Gastrocnemius medialis (tissue), 4 donors: Measurements from ENCODE around the gene ZNF33B. TPM values are rescaled to one million over a fixed set of nuclear protein-coding genes. Genes with fewer than 3 reads are reported as not detected.

Experiments
- ATAC-seq, 2 donors: fragments of 150-250 bp; one replicate each; pipeline ENCODE4 v1.9.1; 2016
- DNase-seq, 2 donors: peaks; one replicate each; pipeline ENCODE4 v3.0.0-alpha.2; 2019
- H3K27ac ChIP-seq, 4 donors: fragments of 200-600 bp; sonication (generic); 1 replicate in 1 of 4; 2 replicates in 3 of 4; pipeline ENCODE4 v1.5.1; 2016 to 2018; ENCODE audit warnings: mild to moderate bottlenecking in 2 of 4, moderate library complexity in 1 of 4
- H3K27me3 ChIP-seq, 3 donors: fragments of 200-600 bp; sonication (generic) in 2 of 3; 1 replicate in 1 of 3; 2 replicates in 2 of 3; pipeline versions ENCODE4 v1.5.1 to v1.6.0; 2016 to 2019; ENCODE audit warnings: mild to moderate bottlenecking in 1 of 3, moderate library complexity in 1 of 3
- H3K36me3 ChIP-seq, 2 donors: fragments of 200-600 bp; sonication (generic) in 1 of 2; one replicate each; pipeline ENCODE4 v1.5.1; 2017 to 2018
- H3K4me1 ChIP-seq, 2 donors: fragments of 200-600 bp; sonication (generic) in 1 of 2; one replicate each; pipeline ENCODE4 v1.5.1; 2016 to 2017; ENCODE audit warnings: mild to moderate bottlenecking in 2 of 2
- H3K4me3 ChIP-seq, 4 donors: fragments of 200-600 bp; sonication (generic) in 3 of 4; 1 replicate in 1 of 4; 2 replicates in 3 of 4; pipeline ENCODE4 v1.5.1; 2016 to 2019; ENCODE audit warnings: mild to moderate bottlenecking in 2 of 4
- H3K9me3 ChIP-seq, 3 donors: fragments of 200-600 bp; sonication (generic) in 2 of 3; 1 replicate in 1 of 3; 2 replicates in 2 of 3; pipeline ENCODE4 v1.5.1; 2016 to 2019
- POLR2A ChIP-seq, 2 donors: fragments of 450-650 bp; IDR thresholded peaks; one replicate each; pipeline ENCODE4 v1.6.1; 2017; ENCODE audit warnings: antibody characterized with exemption in 2 of 2, mild to moderate bottlenecking in 2 of 2, moderate library complexity in 2 of 2
- in situ Hi-C, 4 donors: fragments of 200-750 bp; cut with MboI; loops; one replicate each; pipeline versions ENCODE4 v1.15.0 to v1.8.0; 2017; ENCODE audit warnings: low sequenced_read_pairs in 4 of 4
- intact Hi-C: fragments of 100-400 bp; cut with DNase I; formaldehyde crosslinking; loops from one replicate; pipeline ENCODE4 v1.15.1; 2023; ENCODE audit warnings: low total_unique reads
- total RNA-seq, 4 donors: library from RNA; depleted of rRNA; stranded (reverse); fragments of >200 nt; gene quantifications; one replicate each; pipeline versions ENCODE4 v1.1.0 to v1.2.3, GENCODE V29; 2016
- TF ChIP-seq, protein P1 (sequence below), 5 experiments: fragments of 450-650 bp in 3 of 5; fragments of 200-600 bp in 2 of 5; sonication (generic) in 2 of 5; IDR thresholded peaks in 4 of 5; conservative IDR thresholded peaks in 1 of 5; 1 replicate in 4 of 5; 2 replicates in 1 of 5; pipeline ENCODE4 v1.5.1; 2016 to 2019; ENCODE audit warnings: antibody characterized with exemption in 5 of 5, mild to moderate bottlenecking in 3 of 5, moderate library complexity in 3 of 5

Gene ZNF33B
- total RNA-seq, 4 donors from 2014 or later, result 2.7 to 5.8 (median 3.7) TPM

DNA sequence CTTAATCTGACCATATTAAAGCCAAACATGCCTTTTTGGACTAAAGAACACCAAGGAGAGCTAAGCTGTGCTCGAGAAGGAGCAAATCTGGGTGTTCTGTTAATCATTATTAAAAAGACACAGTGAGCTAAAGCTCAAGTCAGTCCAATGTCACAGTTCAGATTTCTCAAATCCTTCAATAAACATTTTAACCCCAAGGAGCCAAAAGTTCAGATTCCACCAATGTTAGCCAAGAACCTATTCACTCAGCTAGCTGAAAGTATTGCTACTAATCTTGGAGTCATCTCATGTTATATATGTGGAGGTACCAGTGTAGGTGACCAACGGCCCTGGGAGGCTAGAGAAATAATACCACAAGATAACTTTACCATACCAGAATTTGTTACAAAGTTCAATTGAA, 14.5 kb upstream of the ZNF33B start:
- Histone ChIP-seq H3K27ac (no peak overlapping the region), H3K27me3 (no peaks in the 10 kb centered on the region), H3K4me3 (no peak overlapping the region), H3K4me1 (no peaks in the 10 kb centered on the region), H3K9me3 (no peaks in the 10 kb centered on the region), H3K36me3 (no peaks in the 10 kb centered on the region)
- TF ChIP-seq POLR2A (IDR thresholded peaks at IDR 0.05), result no peak
- TF ChIP-seq, protein P1, sequence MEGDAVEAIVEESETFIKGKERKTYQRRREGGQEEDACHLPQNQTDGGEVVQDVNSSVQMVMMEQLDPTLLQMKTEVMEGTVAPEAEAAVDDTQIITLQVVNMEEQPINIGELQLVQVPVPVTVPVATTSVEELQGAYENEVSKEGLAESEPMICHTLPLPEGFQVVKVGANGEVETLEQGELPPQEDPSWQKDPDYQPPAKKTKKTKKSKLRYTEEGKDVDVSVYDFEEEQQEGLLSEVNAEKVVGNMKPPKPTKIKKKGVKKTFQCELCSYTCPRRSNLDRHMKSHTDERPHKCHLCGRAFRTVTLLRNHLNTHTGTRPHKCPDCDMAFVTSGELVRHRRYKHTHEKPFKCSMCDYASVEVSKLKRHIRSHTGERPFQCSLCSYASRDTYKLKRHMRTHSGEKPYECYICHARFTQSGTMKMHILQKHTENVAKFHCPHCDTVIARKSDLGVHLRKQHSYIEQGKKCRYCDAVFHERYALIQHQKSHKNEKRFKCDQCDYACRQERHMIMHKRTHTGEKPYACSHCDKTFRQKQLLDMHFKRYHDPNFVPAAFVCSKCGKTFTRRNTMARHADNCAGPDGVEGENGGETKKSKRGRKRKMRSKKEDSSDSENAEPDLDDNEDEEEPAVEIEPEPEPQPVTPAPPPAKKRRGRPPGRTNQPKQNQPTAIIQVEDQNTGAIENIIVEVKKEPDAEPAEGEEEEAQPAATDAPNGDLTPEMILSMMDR (IDR thresholded peaks at IDR 0.05 in 4 of 5, conservative IDR thresholded peaks at IDR 0.05 in 1 of 5), result no peak
- DNase-seq (no peak), ATAC-seq (no peak)
- in situ Hi-C loops (no loop called here), intact Hi-C loops (no loop called here)

DNA sequence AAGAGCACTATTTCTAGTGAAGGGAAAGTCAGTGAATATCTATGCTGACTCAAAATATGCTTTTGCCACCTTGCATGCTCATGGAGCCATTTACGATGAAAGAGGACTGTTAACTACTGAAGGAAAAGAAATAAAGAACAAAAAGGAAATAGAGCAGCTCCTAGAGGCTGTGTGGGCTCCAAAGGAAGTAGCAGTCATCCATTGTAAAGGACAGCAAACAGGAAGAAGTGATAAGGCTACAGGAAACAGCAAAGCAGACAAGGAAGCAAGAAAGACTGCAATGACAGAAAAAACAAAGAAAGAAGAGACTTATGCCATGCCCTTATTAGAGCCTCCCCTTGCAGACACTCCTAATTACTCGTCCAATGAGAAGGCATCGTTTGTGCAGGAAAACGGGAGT, 12.0 kb upstream of the ZNF33B start:
- no peak overlapping the region for H3K4me3 ChIP-seq
- TF ChIP-seq, protein P1 (IDR thresholded peaks at IDR 0.05 in 4 of 5, conservative IDR thresholded peaks at IDR 0.05 in 1 of 5), result no peak
- no peak for TF ChIP-seq POLR2A (IDR thresholded peaks at IDR 0.05)
- intact Hi-C loops (no loop called here), in situ Hi-C loops (no loop called here)
- H3K9me3 ChIP-seq, result no peaks in the 10 kb centered on the region
- H3K27ac ChIP-seq, result no peak overlapping the region
- no peaks in the 10 kb centered on the region for H3K36me3 ChIP-seq
- ATAC-seq, result no peak
- no peaks in the 10 kb centered on the region for H3K27me3 ChIP-seq
- H3K4me1 ChIP-seq, result no peaks in the 10 kb centered on the region
- DNase-seq, result no peak

GRCh38 chr10:42648512-42648911, 10.1 kb upstream of the ZNF33B start:
- ATAC-seq (no peak), DNase-seq (no peak)
- Histone ChIP-seq H3K4me3 (no peak overlapping the region), H3K9me3 (no peaks in the 10 kb centered on the region), H3K4me1 (no peaks in the 10 kb centered on the region), H3K27me3 (no peaks in the 10 kb centered on the region), H3K36me3 (no peaks in the 10 kb centered on the region), H3K27ac (no peak overlapping the region)
- no peak for TF ChIP-seq POLR2A (IDR thresholded peaks at IDR 0.05)
- TF ChIP-seq, protein P1 (IDR thresholded peaks at IDR 0.05 in 4 of 5, conservative IDR thresholded peaks at IDR 0.05 in 1 of 5), result no peak
- intact Hi-C loops (no loop called here), in situ Hi-C loops (no loop called here)

- Histone ChIP-seq H3K27ac (no peak overlapping the region), H3K27me3 (no peaks in the 10 kb centered on the region), H3K4me1 (no peaks in the 10 kb centered on the region), H3K4me3 (no peak overlapping the region), H3K36me3 (no peaks in the 10 kb centered on the region), H3K9me3 (no peaks in the 10 kb centered on the region)
- TF ChIP-seq, protein P1 (IDR thresholded peaks at IDR 0.05 in 4 of 5, conservative IDR thresholded peaks at IDR 0.05 in 1 of 5), result no peak
- TF ChIP-seq POLR2A (IDR thresholded peaks at IDR 0.05), result no peak
- no peak for ATAC-seq
- no peak for DNase-seq
- in situ Hi-C loops (no loop called here), intact Hi-C loops (no loop called here)
Measured at GRCh38 chr10:42646687-42647640, 8.6 kb upstream of the ZNF33B start.
